Measurements from ENCODE around the gene KIAA1328.
A peak's percentile ranks its signal among the peaks of the same experiment; 100 is the strongest.

KIAA1328 gene

GRCh38 chr18:37258819-37259218, 429.9 kb downstream of the KIAA1328 start:
- DNase-seq = no peak
- intact Hi-C loops (cut with DNase I) = no loop called here

DNA sequence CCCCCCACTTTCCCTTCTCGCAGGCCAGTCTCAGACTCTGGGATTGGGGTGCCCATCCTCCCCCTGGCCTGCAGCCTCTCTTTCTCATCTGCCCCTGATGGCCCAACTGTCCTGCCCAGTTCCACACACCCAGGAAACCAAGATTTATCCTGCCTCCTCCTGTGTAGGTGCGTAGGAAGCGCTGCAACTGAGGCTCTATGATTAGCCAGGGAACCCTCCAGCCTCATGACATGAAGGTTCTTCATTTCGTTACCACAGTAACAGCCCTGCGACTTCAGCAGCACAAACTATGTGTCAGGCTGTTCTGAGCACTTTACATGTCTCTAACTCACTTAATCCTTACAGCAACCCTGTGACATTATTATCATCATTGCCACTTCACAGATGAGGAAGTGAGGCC, 430.8 kb downstream of the KIAA1328 start:
- intact Hi-C loops (cut with DNase I) = no loop called here
- peak in 31 of 42 donors; percentile 27 to 88 (median 55) for DNase-seq

- DNase-seq = no peak
- intact Hi-C loops (cut with DNase I) = no loop called here
Measured at GRCh38 chr18:37260367-37261093, 431.6 kb downstream of the KIAA1328 start.

- DNase-seq = no peak
- intact Hi-C loops (cut with DNase I) = no loop called here
Measured at GRCh38 chr18:37261246-37261840, 432.4 kb downstream of the KIAA1328 start.

DNA sequence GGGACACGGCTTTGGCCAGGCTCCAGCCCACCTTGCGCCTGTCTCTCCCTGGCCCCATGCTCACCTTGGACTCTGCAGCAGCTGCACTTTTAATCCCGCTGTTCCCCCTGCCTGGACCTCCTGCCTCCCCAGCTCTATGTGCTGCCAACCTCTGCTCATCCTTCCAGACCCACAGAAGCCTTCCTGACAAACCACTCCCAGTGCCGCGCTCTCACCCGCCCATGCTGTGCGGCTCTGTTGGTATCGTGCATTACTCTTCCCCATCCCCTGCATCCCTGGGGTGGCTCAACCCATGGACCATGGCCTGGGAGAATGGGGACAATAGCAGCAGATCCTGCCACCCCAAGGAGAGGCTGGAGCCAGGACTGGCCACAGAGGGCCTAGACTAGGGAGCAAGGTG, 433.1 kb downstream of the KIAA1328 start:
- intact Hi-C loops (cut with DNase I) = no loop called here
- peak in 9 of 42 donors; percentile 16 to 67 (median 45) for DNase-seq

GRCh38 chr18:37264956-37265355, 436.0 kb downstream of the KIAA1328 start:
- intact Hi-C loops (cut with DNase I) = no loop called here
- no peak for DNase-seq

DNA sequence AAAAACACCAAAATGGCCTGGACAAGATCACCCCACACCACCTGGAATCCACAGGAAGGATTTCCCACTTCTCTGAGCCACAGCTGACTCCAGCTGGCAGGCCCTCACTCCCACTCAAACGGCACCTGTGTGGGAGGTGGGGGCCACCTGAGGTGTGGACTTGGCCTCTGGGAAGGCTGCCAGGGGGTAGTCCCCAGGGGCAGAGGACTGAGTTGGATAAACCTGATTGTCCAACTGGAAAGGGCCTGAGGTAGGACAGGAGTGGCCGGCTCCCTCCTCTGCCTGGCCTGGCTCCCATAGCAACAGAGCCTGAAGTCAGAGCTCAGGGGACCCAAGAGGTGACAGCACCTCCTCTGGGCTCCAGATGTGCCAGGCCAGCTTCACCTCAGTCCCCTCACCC, 436.5 kb downstream of the KIAA1328 start:
- intact Hi-C loops (cut with DNase I) = no loop called here
- no peak for DNase-seq

GRCh38 chr18:37266290-37266689, 437.4 kb downstream of the KIAA1328 start:
- intact Hi-C loops (cut with DNase I) = no loop called here
- no peak for DNase-seq

DNA sequence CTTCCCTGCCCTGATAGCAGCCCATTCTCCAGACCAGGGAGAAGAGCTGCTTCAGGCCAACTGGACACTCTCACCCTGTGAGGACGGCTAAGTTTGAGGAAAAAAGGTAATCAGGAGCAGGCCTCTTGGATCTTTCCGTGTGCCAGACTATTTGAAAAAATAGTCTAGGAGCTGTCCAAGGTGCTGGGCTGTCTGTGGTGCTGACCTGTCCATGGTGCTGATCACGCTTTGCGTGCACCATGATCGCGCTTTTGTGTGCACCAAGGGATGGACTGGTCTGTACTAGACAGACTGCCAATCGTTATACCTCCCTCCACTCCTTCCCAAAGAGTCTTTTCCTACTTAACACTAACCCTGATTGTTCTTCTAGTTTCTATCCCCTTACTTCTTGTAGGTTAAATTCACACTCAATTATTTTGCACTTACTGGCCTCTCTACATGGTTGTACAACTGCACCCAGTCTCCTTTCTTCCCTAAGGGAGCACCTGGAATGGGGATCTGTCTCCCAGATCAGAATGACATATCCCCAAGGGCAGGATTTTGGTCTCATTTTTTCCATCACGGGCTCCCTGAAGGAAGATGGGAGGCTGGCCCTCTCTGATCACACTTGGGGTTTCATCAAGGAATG, 441.2 kb downstream of the KIAA1328 start:
- intact Hi-C loops (cut with DNase I) = no loop called here
- peak in 19 of 42 donors; percentile 25 to 78 (median 43) for DNase-seq

- DNase-seq = no peak
- intact Hi-C loops (cut with DNase I) = no loop called here
Measured at GRCh38 chr18:37270666-37271052, 441.7 kb downstream of the KIAA1328 start.

DNA sequence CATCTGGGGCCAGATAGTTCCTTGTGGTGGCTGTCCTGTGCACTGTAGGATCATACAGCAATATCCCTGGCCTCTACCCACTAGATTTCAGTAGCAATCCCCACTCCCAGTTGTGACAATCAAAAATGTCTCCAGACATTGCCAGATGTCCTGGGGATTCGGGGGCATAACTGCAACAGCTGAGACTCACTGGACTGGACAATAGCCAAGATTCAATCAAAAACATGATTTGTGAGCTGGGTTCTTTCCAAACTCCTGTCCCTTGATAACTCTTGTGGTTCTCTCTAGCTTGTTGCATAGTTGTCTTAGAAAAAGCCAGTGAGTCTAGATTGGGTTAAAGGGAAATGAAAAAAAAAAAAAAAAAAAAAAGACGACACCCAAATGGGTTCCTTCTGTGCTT, 443.3 kb downstream of the KIAA1328 start:
- intact Hi-C loops (cut with DNase I) = no loop called here
- no peak for DNase-seq

DNA sequence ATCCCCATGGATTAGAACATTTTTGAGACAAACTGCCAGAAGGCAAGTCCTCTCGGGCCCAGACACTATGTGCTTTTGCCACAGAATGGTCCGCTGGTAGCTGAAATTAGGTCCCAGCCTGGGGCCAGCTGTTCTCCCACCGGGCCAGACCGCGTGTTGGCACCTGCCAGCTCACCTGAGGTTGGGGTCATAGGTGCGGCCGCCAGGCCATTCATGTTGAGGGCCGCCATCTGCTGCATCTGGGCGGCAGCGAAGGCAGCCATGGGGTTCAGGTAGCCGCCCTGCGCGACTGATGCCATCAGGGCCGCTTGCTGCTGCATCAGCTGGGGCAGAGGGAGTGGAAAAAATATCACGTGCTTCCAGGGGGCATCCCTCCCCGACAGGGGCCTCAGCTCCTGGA, 443.9 kb downstream of the KIAA1328 start:
- intact Hi-C loops (cut with DNase I) = no loop called here
- DNase-seq = no peak

DNA sequence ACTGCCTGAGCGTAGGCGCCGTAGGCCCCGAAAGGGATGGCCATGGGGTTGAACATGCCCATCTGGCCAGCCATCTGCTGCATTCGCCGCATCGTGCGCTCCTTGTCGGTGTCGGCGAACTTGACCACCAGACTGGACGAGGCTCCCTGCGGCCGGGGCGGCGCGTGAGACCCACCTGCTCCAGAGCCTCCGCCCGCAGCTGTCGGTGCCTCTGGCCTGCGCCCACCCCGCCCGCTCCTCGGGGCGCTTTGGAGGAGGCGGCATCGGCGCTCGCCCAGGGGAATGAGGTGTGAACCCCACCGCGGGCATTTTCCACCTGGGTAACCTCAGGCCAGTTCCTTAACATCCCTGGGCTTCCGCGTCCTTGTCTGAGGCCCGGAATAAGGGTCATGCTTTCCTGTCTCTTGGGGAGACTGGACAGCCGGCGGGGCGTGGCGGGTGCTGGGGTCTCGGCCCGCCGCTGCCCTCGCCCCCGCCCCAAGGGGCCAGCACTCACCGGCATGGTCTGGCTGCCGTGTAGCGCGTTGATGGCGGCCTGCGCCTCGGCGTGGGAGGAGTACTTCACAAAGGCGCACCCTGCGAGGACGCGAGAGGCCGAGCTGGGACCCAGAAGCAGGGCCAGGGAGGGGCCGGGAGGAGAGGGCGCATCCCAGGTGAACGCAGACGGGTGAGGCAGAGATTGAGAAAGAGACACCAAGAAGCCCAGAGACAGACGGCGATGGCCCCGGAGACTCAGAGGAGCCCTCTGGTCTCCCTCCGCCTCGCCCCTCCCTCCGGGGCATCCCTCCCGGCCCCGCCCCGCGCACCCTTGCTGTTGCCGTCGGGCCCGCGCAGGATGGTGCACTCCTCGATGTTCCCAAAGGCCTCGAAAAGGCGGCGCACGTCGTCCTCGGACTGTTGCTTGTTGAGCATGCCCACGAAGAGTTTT, 445.6 kb downstream of the KIAA1328 start:
- no peak for DNase-seq
- intact Hi-C loops (cut with DNase I) = no loop called here

DNA sequence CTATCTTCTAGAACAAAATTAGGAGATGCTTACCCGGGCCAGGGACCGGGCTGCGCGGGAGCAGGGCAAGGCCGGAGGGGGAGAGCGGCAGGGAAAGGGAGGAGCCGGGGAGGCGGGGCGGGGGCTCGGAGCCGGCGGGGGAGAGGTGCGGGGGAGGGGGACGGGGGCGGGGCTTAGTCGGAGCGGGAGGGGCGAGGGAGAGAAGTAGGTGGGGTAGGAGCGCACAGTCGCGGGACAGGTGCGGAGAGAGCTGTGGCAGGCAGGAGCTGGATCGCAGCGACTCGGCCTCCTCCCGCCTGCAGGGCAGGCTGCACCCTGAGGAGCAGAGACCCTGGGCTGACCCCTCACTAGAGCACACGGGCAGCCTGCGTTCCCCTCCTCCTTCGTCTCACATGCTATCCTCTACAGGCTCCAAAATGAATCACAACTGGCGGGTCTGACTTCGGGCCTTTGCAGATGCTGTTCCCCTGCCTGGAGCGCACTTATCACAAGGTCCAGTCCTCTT, 446.4 kb downstream of the KIAA1328 start:
- intact Hi-C loops (cut with DNase I) = no loop called here

GRCh38 chr18:37276111-37276890, 447.4 kb downstream of the KIAA1328 start:
- peak in 6 of 42 donors; percentile 29 to 62 (median 40) for DNase-seq
- intact Hi-C loops (cut with DNase I) = no loop called here

More for the DNA sequence above, 446.4 kb downstream of the KIAA1328 start:
- DNase-seq = no peak

DNA sequence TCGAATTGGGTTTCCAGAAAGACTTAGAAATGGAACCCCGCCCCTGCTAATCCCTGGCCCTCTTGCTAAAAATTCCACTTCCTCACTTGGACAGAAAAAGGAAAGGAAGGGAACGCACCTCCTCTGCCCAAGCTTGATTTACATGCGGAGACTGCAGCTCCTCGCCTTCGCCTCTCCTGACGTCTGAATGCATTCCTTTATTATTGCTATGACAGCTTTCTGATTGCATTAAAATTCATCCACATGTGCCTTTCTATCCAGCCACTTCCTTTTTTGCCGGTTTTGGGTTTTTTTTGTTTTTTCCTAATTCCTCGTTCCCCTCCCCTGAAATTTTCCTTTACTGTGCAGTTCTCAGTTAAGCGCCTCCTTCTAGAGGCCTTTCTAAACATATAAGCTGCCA, 448.9 kb downstream of the KIAA1328 start:
- intact Hi-C loops (cut with DNase I) = no loop called here
- peak in 10 of 42 donors; percentile 29 to 73 (median 48) for DNase-seq
